ES-I3 (cell line): ENCODE results near the gene NDUFB10.

Source experiments
- H3K36me3 ChIP-seq: 2 replicates; pipeline ENCODE4 v1.6.1; 2013; ENCODE audit warnings: mild to moderate bottlenecking, low read length, control low read depth, moderate library complexity; ENCODE audit not compliant: insufficient read depth
- H3K4me1 ChIP-seq: 2 replicates; pipeline ENCODE4 v1.6.1; 2013; ENCODE audit warnings: mild to moderate bottlenecking, control low read depth, low read length; ENCODE audit not compliant: insufficient read depth
- H3K9ac ChIP-seq: 2 replicates; pipeline ENCODE4 v1.6.1; 2013; ENCODE audit warnings: low read depth, mild to moderate bottlenecking, low read length, moderate library complexity
- H3K9me3 ChIP-seq: 2 replicates; pipeline ENCODE4 v1.6.1; 2013; ENCODE audit warnings: mild to moderate bottlenecking, low read length, moderate library complexity; ENCODE audit not compliant: control insufficient read depth, insufficient read depth

The NDUFB10 gene

DNA sequence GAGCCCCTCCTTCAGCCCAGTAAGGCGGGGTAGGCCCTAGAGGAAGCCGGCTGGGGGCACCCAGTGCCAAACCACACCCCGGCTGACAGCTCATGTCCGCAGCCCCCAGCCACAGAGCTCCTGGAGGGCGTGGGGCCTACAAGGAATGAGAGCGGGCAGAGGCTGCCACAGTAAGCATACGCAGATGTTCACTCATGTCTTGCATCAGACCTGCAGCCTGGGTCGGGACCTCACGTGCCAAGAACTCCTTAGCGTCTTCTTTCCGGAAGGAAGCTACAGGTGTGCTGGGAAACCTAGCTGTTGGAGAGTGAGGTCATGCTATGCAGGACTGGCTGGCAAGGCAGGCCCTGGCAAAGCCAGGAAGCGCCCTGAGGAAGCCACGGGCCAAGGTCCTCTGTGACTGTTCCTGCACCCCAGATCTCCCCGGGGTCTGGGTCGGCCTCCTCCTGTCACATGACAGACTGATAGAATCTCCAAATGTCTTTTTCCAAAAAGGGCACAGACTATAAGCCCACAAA, 48.7 kb downstream of the NDUFB10 start:
- Histone ChIP-seq H3K4me1 (peaks cover 12% of the 10 kb centered on the region; the same call in 1 of the 2 replicates), H3K36me3 (no peaks in the 10 kb centered on the region), H3K9ac (peak overlapping the region; percentile 89; the same call in 1 of the 2 replicates), H3K9me3 (no peaks in the 10 kb centered on the region)

DNA sequence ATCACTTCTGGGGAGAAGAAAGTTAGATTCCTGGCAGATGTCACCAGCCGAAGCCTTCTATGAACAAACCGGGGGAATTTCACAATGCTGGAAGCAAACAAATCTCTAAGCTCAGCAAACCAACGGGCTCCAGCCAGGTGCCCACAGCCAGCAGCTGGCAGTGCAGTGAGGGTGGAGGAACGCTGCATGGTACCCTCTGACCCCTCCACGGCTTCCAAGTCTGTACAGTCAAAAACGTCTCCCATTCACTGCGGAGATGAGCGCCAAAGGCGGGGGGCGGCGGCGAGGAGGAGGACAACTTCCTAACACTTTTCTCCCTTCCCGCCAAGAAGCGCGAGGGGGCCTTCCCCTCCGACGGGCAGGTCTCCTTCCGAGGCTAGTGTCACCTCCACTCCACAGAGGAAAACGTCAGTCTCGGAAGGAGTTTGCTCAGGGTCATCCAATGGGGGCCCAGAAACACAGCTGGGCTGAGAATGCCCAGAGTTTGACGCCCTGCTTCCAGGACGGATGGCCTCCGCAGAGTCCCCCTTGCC, 49.4 kb downstream of the NDUFB10 start:
- H3K36me3 ChIP-seq: no peaks in the 10 kb centered on the region
- H3K4me1 ChIP-seq: peaks cover 12% of the 10 kb centered on the region; the same call in 1 of the 2 replicates
- H3K9me3 ChIP-seq: no peaks in the 10 kb centered on the region
- H3K9ac ChIP-seq: peak overlapping the region; percentile 89

DNA sequence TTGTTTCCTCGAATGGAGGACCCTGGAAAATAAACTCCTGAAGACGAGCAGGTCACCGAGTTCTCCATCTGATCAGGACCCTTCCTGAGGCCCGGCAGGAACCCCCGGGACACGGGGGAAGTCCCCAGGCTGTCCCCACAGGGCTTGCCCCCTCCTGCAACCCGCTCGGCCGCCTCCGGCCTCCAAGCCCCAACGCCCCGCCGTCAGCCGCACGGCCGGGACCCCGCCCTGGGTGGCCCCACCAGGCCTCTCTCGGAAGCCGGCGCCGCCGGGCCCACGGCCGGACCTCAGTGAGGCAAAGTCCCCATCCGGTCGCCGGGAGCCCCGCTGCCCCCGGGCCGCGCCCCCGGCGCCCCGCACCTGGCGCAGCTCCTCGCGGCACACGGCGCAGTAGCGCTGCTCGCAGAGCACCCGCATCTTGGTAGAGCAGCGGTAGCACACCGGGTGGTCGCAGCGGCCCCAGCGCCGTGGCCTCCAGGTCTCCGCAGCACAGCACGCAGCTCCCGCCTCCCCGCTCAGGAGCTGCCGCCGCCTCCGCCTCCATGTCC, 49.9 kb downstream of the NDUFB10 start:
- H3K9ac ChIP-seq: peak overlapping the region; percentile 89
- no peaks in the 10 kb centered on the region for H3K36me3 ChIP-seq
- peaks cover 10% of the 10 kb centered on the region; the same call in 1 of the 2 replicates for H3K4me1 ChIP-seq
- H3K9me3 ChIP-seq: no peaks in the 10 kb centered on the region

DNA sequence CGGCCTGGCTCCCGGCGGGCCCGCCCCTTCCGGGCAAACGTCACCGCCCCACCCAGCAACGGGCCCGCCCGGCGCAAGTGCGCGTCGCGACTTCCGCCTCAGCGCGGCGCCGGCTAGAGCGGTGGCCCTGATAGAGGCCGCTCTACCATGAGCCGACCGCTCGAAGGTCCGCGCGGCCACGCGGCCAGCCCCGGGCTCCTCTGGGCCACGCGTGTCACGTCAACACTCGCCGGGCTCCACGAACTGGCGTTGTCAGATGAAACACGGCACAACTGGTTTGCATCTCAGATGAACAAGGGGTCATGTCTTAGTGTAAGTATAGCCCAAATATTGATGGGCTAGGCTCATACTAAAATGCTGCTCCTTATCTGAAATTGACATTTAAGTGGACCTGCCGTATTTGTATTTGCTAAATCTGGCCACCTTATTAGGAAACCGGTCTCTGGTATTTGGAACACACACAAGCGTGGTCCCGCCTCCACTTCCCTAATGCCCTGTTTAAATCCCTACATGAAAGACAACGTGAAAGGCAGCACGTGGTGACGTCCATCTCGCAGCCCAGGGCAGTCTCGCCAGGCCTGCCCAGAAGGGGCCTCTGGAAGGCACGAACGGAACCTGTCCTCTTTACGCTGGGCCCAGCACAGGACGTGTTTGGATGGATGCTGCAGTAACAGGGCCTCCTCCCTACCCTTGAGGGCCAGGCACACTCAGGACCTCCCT, 50.6 kb downstream of the NDUFB10 start, which contains the start of gene ZNF598:
Gene ZNF598 (minus strand): TSS at position 31 of the 720 bp plus-strand sequence.
- H3K9me3 ChIP-seq: no peaks in the 10 kb centered on the region
- H3K4me1 ChIP-seq: peaks cover 6% of the 10 kb centered on the region; the same call in 1 of the 2 replicates
- no peaks in the 10 kb centered on the region for H3K36me3 ChIP-seq
- H3K9ac ChIP-seq: peak within 1 kb of the TSS; percentile 89
